ENCODE results near the gene CHST14.

DNA sequence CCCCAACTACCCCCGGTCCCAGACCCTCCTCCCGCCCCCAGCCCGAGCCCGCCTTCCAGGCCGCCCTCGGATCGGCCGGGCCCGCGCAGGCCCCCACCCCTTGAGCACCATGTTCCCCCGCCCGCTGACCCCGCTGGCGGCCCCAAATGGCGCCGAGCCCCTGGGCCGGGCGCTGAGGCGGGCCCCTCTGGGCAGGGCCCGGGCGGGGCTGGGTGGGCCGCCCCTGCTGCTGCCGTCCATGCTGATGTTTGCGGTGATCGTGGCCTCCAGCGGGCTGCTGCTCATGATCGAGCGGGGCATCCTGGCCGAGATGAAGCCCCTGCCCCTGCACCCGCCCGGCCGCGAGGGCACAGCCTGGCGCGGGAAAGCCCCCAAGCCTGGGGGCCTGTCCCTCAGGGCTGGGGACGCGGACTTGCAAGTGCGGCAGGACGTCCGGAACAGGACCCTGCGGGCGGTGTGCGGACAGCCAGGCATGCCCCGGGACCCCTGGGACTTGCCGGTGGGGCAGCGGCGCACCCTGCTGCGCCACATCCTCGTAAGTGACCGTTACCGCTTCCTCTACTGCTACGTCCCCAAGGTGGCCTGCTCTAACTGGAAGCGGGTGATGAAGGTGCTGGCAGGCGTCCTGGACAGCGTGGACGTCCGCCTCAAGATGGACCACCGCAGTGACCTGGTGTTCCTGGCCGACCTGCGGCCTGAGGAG, 472 bp downstream of the CHST14 start:
- TF ChIP-seq, protein P1, sequence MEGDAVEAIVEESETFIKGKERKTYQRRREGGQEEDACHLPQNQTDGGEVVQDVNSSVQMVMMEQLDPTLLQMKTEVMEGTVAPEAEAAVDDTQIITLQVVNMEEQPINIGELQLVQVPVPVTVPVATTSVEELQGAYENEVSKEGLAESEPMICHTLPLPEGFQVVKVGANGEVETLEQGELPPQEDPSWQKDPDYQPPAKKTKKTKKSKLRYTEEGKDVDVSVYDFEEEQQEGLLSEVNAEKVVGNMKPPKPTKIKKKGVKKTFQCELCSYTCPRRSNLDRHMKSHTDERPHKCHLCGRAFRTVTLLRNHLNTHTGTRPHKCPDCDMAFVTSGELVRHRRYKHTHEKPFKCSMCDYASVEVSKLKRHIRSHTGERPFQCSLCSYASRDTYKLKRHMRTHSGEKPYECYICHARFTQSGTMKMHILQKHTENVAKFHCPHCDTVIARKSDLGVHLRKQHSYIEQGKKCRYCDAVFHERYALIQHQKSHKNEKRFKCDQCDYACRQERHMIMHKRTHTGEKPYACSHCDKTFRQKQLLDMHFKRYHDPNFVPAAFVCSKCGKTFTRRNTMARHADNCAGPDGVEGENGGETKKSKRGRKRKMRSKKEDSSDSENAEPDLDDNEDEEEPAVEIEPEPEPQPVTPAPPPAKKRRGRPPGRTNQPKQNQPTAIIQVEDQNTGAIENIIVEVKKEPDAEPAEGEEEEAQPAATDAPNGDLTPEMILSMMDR (IDR thresholded peaks at IDR 0.05) = no peak
- TF ChIP-seq POLR2A (IDR thresholded peaks at IDR 0.05) = no peak

Data from right lobe of liver (tissue), 4 donors.